GM21717 (cell line): Measurements from ENCODE around the gene ANKRD23.
"Not testable (repeated sequence)": the region's sequence is repeated elsewhere in the genome, so short reads cannot be mapped to it uniquely, and the experiment has no call there.

Experiments used
- ATAC-seq: cut with Tn5 transposase; IDR thresholded peaks from one replicate; pipeline ENCODE4 v1.9.1; 2021; ENCODE audit warnings: mild to moderate bottlenecking, moderate library complexity; ENCODE audit not compliant: unreplicated experiment

ANKRD23 gene

DNA sequence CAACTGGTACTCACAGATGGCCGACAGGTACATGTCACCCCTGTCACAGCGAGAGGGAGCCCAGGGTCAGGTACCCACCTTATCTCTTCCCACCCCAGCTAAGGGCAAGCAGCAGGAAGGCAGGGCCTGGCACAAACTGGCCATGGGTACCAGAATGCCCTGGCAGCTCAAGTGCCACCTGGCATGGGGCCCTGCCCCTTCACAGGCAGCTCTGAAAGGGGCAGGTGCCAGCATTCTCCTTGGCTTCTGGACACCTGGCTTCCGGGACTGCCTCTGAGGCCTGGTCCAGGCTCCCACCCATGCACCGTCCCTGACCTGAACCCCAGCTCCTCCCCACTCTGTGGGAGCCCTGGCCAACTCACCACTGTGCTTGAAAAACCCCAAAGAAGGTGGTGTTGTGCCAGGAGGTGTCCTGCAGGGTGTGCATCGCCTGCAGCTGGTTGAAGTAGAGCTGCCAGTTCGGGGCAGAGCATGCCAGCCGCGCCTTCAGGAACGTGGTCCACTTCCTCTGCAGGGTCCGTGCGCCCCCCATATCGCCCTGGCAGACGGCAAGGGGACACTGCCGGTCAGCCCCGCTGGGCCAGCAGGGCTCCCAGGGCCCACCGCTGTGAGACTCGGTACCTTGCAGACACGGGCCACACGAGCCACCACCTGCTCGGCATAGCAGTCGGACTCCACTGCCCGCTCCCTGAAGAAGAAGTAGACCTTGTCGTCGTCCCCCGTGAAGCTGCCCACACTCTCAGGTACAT is 20.7 kb upstream of the ANKRD23 start:
- no peak for ATAC-seq

DNA sequence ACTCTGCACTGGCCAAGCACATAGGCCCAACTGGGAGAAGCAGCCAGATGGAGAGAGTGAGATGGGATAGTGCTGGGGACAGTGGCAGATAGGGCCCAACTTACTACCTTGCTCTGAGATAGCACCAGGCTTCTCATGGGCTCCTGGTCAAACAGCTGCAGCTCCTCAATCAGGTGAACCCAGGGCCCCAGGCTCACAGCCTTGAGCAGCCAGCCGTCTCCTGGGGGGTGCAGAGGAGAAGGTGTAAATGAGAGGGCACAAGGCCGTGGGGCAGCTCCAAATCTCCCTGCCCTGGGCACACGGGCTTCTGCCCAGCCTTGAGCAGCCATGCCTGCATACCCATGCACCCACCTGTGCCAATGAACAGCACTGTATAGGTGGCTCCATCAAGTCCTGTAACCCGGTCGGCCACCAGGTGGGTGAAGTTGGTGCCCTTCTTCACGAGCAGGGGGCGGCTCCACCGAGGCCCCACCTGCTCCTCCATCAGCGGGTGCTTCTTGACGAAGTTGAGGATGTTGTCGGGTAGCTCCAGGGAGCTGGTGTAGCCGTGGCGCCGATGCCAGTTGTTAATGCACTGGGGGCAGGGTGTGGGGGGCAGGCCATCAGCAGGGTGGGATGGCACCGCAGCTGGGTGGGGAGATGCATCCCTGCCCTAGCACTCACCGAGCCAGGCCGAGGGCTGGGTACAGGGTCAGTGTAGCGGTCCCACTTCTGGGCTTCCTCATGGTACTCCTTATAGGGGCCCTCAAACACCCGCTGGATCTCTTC is 19.9 kb upstream of the ANKRD23 start:
- ATAC-seq = no peak

DNA sequence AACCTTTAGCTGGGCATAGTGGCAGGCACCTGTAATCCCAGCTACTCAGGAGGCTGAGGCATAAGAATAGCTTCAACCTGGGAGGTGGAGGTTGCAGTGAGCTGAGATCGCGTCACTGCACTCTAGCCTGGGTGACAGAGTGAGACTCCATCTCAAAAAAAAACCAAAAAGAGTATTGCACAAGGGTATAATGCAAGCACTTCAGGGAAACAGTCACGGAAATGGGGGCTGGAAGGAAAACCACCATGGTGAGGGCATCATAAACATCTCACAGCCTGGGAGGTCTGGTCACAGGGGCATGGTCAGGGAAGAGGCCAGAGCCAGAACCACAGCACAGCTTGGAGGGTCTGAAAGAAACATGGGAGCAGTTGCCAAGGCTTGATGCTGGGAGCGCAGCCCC is 19.2 kb upstream of the ANKRD23 start:
- not testable (repeated sequence) for ATAC-seq

DNA sequence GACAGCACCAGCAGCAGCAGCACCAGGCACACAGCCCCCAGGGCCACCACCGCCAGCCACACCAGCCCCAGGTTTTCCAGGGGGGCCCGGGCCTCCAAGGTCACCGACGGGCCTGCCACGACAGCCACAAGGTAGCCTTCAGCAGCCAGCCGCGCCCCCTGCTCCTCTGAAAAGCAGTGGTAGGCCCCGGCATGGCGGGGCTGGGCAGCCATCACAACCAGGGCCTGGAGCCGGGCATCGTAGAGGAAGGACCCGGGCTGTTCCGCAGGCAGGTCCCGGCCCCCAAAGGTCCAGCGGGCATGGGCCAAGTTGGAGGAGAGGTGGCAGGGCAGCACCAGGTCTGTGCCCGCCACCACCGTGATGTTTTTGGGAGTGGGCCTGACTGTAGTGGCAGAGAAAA is 17.3 kb upstream of the ANKRD23 start:
- no peak for ATAC-seq

DNA sequence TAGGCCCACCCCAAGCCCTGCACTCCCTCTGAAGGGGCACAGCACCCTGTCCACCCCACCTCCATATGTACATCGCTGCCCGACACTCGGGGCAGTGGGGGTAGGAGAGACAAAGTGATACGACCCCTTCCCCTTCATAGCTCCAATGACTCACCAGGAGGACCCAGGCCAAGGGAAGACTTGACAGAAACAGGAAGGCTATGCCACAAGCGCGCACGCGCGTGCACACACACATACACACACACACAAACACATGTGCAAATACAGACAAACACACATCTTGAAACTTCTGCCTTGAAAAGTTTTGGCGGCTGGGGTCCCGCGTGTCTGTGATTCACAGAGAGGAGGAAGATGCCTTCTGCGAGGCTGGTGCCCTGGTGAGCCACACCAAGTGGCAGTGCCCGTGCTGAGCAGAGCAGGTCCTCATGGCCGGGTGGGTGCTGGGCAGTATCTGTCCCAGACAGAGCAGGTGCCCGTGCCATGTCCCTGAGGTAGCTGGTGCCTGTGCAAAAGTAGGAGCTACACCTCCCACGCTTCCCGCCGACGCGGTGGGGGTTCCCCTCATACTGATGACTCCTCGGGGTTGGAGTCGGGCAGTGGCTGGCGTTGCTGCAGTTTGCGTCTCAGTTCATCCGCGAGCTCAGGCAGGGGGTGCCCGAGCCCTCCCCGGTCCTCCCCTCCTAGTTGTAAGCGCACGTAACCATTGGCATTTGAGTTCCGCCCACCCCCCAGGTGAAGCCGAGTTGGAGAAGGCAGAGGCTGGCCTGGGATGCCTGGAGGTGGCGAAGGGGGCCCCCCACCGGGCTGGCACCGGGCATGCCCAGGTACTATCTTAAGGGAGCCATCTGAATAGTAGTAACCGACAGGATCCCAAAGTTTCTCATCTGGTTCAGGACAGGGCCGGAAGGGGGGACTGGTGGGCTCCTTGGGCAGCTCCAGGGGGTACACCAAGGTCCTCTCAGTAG is 16.5 kb upstream of the ANKRD23 start:
- ATAC-seq = no peak

DNA sequence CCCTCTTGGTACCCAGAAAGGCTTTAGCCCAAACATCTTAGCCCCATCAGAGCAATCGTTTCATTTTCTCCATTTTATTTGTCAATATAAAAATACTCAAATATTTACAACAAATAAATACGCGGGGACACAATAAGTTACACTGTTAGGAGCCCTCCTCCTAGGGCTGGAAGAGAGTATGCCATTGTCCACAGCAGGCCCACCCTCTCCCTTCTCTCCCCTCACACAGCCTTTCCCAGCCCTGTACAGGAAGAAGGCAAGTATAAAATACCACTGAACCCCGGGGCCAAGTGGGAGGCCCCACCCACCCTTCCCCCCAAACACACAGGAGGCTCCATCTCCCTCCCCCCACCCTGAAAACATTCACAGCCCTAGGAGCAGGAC is 15.9 kb upstream of the ANKRD23 start:
- no peak for ATAC-seq

DNA sequence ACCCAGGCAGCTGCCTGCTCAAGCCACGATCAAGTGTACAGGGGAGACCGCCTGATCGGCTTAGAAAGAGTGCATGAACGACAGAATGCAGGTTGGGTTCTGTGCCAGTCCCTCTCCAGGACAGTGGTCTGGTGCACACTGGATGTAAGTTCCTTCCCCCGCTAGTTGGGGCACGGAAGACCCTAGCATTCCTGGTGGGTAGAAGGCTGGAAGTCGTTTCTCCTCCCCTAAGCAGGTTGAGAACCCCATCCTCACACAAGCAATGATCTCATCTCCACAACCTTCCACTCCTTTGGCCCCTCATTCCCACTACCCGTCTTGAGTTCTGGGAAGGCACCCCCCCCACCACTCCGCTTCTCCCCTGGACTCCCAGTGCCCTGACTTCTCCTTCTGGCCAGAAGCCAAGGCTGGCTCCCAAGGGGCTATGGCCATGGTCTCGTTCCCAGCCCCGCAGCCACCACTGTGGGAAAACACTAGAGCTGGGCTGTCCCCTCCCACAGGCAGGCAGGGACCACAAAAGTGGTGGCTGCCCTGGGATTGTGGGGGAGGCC is 15.4 kb upstream of the ANKRD23 start:
- ATAC-seq = no peak

DNA sequence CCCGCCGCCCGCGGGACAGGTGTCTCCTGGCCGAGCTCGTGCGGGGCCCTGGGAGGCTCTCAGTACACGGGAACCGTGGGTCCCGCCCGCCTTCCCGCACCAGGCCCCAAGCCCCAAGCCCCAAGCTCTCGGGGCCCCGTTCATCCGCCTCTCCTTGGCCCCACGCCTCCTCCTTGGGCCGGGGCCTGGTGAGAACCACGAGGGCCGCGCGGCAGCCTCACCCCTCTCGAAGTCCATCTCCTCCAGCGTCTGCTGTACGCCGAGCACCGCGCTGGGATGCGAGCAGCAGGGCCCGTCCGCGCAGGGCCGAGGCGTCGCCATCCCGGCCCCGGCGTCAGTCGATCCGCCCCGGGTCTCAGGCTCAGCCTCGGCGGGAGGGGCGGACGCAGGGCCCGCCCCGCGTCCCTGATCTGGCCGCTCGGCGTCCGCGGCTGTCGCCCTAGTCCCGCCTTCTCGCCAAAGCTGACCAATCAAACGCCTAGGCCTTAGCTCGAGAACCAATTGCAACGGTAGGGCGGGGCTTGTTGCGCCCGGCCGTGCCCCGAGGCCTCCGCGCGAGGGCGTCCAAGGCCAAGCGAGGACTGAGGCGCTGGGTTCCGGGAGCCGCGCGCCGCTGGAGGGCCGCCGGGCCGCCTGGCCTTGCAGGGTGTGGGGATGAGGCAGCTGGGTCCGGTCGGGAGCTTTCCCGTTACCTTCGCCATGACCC is 14.0 kb upstream of the ANKRD23 start, which contains the start of gene ANKRD39:
Gene ANKRD39 (minus strand): TSS at position 350 of the 706 bp plus-strand sequence. CDS start 29 bp downstream, at position 321.
- ATAC-seq = peak; percentile 92

DNA sequence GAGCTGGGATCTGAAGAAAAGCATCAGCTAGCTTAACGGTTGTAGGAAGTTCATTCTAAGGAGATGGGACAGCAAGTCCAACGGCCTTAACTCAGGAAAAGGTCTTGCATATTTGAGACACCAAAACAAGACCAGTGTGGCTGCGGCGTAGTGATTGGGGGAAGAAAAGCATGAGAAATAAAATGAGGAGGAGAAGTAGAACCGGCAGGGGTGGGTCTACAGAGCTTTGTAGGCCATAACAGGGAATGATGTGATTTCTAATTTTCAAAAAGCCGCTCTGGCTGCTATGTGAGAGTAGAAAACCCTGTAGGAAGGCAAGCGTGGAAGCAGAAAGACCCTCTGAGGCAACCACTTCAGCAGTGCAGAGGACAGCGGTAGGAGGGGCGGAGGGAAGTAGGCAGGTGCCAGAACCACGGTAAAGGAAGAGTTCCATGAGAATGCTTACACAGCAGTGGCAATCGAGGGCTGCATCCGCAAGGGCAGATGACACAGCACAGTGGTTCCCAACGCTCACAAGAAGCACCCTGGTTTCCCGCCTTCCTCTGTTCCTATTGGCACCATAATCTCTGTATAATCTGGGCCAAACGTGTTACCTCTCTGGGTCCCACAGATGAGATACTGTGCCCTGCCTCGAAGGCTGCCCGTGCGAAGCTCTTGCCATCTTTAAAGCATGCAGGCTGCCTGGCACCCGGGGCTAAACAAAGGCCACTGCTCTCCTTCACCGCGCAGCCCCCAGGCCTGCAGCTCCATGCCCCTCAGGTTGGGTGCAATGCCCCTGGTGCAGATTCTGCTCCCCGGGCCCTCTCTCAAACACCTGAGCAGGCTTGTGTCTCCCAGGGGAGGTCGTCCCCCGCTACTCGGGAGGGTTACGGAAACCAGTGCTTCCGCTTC is 13.2 kb upstream of the ANKRD23 start:
- ATAC-seq = no peak

DNA sequence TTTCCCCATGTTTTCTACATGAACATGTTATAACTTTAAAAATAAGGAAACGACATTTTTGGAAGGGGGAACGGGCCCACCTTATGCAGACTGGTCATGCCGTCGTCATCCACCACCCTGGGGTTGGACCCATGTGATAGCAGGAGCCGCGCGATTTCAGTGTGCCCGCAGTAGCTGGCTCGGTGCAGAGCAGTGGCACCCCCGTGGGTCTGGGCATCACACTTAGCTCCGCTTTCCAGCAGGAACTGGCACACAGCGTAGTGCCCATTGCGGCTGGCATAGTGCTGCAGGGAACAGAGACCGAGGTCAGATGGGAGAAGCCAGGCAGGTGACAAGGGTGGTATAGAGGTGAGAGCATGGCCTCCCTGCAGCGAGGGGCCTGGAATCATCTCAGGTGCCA is 9.5 kb upstream of the ANKRD23 start:
- no peak for ATAC-seq

DNA sequence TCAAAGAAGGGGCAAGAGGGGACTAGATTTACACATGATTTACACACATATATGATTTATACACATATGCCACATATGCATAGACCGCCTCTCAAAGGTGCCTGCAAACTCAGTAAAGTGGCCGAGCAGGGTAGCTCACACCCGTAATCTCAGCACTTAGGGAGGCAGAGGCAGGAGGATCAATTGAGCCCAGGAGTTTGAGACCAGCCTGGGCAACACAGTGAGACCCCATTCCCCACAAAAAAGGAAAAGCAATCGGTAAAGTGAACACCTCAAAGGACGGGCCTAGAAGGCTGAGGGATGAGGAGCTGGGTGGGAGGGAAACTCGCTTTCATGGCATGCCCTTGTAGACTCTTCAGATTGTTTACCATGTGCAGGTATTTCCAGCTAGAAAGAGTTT is 8.8 kb upstream of the ANKRD23 start:
- no peak for ATAC-seq

DNA sequence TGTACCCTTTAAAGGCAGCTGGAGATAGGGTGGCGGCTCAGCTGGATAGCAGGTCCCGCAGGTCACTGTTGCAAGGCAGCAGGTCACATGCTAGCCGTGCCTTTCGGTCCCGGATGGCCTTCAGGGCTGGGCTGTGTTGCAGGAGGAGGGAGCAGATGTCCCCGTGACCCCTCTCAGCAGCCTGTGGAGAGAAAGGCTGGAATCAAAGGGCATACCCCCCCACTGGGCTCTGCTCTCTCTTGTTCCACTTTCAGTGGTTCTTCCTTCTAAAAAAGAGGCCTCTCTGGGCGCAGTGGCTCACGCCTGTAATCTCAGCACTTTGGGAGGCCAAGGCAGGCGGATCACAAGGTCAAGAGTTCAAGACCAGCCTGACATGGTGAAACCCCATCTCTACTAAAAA is 4.4 kb upstream of the ANKRD23 start:
- no peak for ATAC-seq

DNA sequence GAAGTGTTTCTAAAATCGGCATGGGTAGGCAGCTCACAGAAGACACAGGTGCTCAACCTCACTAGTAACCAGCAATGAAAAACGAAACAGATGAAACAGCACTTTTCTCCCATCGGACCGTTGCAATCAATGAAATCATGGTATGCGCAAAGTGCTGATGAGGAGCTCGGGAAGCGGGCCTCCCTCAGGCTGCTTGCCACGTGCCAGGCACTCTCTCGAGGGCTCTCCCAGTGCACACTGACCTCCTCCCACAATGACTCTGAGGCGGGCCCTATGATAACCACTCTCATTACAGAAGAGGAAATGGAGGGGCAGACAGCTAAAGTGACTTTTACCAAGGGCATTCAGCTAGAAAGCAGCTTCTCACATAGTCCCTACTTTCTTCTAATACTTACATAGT is 3.8 kb upstream of the ANKRD23 start:
- no peak for ATAC-seq

DNA sequence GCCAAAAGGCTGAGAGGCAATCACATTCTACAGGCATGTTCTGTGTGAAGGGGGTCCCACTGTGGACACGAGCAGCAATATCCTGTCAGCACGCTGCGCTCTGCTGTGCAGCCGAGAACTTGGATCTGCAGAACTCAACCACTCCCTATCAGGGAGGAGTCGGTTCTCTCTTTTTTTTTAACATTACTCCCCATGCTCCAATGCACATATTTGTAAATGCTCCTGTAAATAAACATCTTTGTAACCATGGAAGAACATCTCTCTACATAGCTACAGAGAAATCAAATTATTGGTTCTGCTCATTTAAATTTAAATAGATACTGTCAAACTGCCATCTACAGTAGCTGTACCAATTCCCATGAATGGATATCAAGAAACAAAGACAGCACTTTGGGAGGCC is 3.0 kb upstream of the ANKRD23 start:
- ATAC-seq = no peak

DNA sequence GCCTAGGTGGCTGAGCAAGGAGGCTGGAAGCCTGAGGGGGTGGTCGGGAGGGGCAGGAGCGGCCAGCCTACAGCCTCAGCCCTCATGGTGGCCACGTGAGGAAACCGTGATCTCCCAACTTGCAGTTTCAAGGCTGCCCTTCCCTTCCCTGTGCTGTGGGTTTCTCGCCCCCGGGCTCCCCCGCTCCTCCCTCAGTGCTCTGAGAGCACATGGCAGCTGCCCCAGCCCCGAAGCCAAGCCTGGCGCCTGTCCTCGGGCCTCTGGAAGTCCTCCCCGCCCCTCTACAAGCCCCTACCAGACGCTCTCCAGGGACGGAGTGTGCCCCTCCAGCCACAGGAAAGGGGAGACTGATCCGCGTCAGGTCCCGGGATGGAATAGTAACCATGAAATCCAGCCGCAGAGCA is 586 bp upstream of the ANKRD23 start:
- ATAC-seq = no peak

DNA sequence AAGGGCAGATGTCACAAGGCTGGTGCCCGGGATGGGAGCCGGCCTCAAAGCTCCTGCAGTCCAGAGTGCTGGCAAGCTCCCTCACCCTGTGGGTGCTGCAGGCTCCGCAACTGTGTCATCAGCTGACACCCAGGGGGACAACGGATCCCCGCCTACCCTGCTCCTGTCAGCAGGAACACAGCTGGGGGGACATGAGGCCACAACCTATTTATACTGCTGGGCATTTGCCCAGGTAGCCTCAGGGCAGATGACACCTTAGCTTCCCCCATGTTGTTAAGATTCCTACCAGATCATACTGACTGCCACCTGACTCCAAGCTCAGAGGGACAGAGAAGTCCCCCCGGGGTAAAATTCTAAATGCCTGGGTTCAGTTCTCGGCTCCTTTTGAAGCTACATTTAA is 1.2 kb downstream of the ANKRD23 start:
- no peak for ATAC-seq

DNA sequence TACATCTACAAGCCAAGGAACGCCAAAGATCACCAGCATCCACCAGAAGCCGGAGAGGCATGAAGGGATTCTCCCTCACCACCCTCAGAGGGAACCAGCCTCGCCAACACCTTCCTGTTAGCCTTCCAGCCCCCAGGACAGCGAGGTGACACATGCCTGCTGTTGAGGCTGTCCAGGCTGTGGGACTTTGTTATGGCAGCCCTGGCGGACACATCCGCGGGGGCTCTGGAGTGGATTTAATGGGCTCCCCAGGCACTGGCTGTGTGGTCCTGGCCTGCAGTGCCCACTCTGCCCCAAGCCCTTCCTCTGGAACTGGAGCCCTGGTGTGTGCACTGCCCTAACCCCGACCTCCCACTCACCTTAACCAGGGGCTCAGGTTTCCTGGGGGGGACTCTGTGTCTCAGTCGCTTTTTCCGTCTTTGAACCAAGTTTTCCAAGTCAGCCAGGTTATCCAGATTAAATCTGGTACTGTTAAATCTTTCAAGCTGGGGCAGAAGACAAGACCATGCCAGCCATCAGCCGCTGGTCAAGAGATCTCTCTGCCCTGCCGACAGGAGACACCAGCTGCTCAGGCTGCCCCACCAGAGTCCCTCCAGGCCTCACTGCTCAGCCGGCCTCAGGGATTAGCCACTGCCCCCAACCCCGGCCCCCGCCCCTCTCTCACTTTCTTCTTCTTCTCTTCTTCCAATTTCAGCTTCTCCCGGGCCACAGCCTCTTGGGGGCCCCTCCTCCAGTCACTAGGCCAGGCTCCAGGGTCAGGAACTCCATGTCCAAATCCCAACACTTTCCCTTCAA is 1.9 kb downstream of the ANKRD23 start:
- no peak for ATAC-seq
